Inferior parietal cortex (tissue), 1 donor: Measurements from ENCODE around the gene ZNF213.

Experiments
- DNase-seq: peaks from one replicate; pipeline ENCODE4 v3.0.0-alpha.2; 2016; ENCODE audit errors: extremely low spot score

The ZNF213 gene

DNA sequence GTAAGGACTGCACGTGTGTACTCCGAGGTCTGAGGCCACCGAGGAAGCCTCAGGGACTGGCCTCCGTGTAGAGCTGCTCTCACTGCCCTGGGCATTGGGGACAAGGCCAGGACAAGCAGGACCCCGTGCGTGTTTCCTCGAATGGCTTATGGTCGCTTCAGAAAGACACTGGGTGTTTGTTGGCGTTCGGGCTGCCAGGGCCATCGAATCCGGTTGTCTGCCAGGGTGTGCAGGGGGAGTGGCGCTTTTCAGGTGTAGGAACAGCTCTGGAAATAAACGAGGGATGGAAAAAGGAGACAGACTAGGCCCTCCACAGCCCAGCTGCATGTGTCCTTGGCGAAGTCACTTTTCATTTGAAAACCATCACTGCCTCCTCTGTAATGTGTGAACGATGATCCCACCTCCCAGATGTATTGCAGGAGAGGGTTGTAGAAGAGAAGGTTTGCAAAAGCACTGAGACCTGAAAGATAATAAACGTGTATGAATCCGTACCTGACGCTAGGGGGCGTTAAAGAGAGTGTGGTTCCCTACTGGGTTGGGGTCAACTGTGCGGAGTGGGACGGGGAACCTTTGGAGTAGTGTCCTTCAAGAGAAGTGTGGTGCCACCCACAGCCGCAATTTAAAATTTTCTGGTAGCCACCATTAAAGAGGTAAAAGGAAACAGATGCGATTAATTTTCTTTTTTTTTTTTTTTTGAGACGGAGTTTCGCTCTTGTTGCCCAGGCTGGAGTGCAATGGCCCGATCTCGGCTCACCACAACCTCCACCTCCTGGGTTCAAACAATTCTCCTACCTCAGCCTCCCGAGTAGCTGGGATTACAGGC, 33.6 kb upstream of the ZNF213 start:
- DNase-seq = peak; percentile 19

DNA sequence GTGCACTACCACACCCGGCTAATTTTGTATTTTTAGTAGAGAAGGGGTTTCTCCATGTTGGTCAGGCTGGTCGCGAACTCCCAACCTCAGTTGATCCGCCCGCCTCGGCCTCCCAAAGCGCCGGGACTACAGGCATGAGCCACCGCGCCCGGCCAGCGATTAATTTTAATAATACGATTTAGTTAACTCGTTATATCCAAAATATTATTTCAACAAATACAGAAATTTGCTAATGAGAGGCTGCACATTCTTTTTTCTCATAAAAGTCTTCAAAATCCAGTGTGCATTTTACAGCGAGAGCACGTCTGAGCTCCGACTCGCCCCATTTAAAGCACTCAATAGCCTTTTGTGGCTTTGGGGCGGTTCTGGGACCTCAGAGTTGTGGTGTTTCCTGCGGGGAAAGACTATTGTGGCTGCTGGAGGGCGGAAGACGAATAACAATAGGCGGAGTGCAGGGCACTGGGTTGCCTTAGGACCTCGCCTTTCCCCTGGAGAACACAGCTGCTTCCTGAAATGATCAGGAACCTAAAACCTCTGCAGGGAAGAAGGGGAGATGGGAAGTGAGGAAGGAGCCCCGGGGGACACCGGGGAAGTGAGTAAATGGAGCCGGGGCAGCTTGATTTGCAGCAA, 32.9 kb upstream of the ZNF213 start:
- no peak for DNase-seq

DNA sequence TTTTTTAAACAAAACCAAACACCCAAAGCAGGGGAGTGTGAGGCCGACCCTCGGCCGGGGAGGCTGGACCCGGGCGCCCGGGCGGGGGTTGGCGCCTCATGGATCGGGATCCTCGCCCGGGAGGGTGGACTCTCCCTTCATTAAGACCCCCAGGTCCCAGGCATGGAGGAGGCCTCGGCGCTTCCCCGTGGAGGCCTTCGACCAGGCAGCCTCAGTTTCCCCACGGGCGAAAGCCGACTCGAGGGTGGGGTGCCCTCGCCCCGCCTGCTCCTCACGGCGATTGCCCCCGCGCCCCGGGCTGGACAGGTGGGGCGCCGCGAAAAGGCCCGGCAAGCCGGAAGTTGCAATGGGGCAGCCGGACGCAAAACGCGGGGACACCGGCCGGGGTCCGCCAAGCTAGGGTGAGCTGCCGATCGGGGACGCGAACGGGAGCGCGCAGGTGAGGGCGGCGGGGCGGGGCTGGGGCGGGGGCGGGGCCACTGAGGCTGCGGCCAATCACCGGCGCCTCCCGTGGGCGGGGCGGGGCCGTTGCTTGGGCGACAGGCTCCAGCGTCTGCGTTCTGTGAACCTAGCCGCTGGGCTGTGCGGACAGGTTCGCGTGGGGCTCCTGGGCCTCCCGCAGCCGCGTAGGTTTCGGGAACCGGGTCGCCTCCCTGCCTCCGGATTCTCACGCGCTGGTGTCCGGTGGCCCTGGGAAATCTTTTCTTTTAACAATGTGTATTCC, 28.5 kb upstream of the ZNF213 start:
- DNase-seq = peak; percentile 76

DNA sequence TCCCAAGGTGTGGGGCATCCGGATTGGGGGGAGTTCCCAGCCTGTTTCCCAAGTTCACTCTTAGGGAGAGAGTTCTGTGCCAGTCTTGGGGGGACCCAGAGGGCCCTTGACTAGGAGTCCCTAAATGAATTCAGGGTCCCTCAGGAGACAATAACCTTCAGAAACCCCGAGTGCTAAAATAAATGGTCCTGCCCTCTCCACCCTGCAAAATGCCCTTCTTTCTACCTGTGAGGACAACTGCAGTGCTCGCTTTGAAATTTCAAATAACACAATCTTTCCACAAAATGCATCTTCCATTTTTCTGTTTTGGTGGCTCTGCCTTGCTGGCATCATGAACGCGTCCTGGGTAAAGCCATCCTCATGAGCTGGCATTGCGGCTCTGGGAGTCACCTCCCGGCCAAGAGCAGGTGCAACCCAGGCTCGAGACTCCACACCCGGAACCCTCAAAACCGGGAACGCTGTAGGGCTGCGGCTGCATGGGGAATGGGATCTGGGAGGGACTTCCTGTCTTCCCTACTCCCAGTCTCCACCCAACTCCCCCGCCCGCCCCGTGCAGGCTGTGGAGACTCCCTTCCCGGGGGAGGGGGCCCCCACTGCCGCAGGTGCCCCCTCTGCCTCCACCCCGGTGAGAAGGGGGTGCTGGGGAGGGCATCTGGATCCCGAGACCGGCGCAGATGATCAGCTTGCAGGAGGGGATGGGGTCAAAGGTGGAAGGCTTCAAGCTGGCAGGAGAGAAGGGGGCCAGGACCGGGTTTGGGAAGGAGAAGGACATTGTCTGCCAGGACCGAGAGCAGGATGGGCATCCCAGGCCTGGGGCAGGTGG, 22.6 kb upstream of the ZNF213 start, which contains the start of gene ZNF205:
Gene ZNF205, plus strand, starts transcription at position 529 of the 823 bp plus-strand sequence. CDS start 845 bp downstream, outside the sequence.
- DNase-seq = peak; percentile 80

DNA sequence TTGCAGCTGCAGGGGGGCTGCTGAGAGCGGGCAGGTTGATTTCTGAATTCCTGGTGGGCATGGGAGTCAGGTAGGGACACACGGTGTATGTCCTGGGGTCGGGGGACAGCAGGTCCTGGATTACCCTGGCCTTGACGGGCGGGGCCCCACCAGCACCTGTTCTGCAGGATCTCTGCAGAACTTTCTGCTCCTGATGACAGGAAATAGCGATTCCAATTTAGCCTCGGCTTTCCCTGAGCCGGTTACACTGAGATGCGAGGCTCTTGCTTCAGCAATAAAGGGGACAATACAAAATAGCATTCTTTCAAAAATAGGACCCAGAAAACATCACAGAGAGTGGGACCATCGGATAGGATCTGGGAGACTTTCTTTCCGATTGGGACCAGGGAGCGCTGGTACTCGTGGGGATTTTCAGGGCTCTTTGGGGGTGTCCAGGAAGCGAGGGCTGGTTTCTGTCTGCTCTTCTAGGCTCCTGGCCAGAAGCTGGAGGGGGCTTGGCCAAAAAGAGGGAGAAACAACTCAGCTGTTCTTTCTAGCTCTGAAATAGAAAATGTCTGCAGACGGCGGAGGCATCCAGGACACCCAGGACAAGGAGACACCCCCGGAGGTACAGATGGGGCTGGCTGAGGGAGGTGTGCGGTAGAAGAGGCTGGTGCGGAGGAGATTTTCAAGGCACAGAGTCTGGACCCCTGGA, 21.8 kb upstream of the ZNF213 start:
- no peak for DNase-seq

DNA sequence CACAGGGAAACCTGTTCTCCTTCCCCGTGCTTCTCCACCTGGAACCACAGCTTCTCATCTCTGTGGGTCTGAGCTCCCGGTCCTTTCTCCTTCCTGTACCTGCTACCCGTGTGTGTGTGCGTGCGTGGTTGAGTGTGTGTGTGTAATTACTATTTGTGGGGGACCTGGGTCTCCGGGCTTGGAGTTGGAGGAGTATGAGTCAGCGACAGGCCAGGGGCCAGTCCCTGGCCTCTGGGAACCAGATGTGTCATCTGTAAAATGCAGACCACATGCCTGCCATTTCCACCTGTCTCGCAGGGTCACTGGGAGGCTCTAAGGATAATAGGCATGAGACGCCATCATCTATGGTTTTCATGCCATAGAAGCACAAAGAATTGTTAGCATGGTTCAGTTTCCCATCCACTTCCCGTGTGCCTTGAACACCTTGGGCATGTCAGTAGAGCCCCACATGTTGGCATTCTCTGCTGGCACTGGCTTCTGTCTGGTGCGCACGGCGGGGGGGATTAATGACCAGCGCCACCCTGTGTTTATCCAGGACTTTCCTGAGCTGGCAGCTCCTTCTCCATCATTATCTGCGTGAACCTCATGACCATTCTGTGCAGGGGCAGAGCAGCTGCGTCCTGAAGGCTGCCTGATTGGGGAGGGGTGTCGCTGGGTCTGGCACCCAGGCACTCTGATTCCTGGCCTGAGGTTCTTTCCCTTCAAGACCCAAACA, 20.9 kb upstream of the ZNF213 start:
- DNase-seq = no peak

DNA sequence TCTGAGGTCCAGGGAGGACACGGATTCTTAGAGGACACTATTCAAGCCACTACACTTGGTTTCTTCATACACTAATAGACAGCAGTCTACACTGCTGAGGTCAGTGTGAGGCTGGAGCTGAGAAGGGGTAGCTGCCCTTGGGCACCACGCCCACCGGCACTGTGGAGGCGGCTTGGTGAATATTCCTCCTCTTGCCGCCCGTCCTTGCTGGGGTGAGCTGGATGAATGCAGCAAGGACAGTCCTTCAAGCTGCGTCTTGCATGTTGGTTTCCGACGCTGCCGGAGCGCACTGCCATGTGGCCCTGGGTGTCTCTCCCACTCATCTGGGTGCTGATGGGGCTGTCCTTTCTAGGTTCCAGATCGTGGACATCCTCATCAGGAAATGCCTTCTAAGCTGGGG, 19.8 kb upstream of the ZNF213 start:
- no peak for DNase-seq

DNA sequence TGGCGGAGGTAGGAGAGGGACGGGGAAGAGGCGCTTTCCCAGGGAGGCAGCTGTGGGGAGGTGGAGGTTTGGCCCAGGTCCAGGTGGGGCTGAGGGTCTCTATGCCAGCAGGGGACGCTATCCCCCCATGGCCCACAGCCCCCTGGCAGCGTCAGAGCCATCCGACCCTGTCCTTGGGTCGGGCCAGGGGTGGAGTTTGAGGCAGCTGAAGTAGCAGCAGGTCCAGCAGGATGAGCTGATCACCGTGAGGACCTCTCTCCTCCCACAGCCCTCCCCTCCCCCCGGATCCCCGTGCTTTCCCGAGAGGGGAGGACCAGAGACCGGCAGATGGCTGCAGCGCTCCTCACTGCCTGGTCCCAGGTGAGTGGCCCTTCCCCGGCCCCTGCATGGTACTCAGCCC, 19.3 kb upstream of the ZNF213 start:
- DNase-seq = no peak

DNA sequence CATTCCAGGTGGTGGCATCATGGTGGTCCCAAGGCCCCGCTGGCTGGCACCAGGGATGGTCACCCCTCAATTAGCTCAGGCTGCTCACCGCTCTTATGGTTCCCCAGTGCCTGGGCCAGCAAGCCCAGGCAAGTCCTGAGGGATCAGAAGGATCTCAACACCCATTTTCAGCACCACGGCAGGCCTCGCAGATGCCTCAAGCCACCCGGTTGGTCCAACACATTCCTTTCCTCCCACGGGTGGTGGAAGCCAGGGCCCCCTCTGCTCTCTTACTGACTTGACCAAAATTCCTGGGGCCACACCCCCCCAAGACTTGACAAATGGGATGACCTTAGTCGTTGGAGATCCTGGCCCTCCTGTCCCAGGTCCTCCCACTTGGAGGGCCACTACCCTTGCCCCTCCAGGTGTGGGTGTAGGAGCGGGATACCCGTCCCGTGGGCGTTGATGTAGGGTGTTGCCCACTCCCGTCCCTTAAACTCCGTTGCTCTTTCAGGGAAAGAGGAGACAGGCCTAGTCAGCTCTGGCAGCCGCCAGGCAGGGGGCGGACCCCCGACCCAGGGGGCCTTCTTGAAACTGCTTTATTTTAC, 16.5 kb upstream of the ZNF213 start:
- DNase-seq = no peak

DNA sequence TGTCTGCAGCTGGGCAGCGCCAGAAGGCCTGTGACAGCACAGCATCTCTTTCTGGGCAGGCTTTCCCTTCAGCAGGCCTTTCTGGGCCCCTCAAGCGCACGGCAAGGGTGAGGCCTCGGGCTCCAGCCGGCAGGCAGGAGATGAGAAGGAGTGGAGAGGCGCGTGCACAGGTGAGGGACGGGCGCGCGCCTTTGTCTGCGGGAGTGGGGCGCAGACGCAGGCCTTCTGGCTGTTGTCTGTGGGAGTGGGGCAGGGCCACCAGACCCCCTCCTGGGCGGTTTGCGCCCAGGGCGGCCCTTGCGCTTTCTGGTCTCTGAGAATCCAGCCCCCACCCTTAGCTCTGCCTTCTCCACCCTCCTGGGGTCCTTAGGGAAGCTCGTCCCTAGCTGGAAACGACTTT, 16.0 kb upstream of the ZNF213 start:
- no peak for DNase-seq

DNA sequence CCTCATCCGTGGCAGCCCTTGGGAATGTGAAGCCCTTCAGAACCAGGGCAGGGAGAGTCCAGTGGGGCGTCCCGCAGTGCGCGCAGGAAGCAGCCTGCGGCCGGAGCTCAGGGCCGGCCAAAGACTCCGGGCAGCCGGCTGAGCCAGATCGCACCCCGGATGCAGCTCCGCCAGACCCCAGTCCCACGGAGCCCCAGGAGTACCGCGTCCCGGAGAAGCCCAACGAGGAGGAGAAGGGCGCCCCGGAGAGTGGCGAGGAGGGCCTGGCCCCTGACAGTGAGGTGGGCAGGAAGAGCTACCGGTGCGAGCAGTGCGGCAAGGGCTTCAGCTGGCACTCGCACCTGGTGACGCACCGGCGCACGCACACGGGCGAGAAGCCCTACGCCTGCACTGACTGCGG, 15.5 kb upstream of the ZNF213 start:
- DNase-seq = no peak

DNA sequence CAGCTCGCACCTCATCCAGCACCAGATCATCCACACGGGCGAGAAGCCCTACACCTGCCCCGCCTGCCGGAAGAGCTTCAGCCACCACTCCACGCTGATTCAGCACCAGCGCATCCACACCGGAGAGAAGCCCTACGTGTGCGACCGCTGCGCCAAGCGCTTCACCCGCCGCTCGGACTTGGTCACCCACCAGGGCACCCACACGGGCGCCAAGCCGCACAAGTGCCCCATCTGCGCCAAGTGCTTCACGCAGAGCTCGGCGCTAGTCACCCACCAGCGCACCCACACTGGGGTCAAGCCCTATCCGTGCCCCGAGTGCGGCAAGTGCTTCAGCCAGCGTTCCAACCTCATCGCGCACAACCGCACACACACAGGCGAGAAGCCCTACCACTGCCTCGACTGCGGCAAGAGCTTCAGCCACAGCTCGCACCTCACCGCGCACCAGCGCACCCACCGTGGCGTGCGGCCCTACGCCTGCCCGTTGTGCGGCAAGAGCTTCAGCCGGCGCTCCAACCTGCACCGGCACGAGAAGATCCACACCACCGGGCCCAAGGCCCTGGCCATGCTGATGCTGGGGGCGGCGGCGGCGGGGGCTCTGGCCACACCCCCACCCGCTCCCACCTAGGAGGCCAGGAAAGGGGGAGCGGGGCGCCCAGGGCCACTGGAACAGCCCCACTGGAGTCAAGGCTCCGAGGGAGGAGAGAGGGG, 15.0 kb upstream of the ZNF213 start:
- no peak for DNase-seq

DNA sequence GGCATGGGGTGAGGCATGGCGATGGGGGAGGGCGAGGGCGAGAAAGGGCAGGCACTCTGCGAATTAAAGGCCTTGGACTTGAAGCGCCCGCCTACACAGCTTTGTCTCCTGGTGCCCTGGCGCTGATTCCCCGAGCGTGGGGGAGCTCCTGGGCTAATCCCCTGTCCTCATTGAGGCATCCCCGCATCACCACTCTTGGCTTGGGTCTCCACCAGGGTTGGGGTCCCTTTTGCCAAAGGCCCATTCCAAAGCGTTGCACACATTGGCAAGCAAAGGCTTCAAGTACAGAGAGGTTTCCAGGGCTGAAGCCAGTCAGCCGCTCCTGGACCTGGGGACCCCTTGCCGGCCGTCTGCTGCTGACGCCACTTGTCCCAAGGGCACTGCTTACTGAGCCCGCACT, 14.4 kb upstream of the ZNF213 start:
- no peak for DNase-seq

DNA sequence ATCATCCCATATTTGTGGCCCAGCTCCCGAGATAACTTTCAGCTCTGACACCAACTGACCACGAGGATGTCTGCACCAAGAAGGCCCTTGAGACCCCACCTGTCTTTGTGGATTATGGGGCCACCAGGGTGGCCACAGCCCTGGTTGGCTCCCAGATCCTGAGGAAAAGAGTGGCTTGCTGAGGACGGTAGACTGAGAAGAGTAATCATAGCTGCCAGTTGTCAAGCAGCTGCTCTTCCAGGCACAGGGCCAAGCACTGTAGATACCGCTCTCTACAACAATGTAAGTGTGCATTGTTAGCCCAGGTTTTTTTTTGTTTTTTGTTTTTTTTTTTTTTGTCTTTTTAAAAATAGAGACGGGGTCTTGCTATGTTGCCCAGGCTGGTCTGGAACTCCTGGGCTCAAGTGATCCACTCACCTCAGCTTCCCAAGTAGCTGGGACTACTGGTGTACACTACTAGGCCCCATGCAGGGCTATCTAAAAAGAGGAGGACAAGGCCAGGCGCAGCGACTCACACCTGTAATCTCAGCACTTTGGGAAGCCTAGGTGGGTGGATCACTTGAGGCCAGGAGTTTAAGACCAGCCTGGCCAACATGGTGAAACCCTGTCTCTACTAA, 12.9 kb upstream of the ZNF213 start:
- DNase-seq = no peak

DNA sequence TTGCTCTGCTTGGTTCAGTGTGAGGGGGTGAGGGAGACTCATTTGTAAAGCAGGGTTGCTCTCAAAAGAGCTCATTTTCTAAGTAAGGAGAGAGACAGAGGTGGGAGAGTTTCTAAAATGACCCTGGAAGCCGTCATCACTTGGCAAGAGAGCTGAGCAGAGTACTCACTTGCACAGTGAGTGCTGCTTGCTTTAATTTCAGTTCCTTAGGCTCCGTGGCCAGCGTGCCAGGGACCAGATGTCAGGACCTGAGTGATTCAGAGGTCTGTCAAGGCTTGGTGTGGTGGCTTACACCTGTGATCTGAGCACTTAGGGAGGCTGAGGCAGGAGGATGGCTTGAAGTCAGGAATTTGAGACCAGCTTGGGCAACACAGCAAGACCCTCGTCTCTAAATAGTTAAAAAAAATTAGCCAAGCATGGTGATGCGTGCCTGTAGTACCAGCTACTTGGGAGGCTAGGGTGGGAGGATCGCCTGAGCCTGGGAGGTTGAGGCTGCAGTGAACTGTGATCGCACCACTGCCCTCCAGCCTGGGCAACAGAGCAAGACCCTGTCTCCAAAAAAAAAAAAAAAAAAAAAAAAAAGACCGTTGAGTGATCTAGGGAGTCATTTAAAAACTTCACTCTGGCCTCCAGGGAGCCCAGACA, 11.8 kb upstream of the ZNF213 start:
- DNase-seq = no peak

DNA sequence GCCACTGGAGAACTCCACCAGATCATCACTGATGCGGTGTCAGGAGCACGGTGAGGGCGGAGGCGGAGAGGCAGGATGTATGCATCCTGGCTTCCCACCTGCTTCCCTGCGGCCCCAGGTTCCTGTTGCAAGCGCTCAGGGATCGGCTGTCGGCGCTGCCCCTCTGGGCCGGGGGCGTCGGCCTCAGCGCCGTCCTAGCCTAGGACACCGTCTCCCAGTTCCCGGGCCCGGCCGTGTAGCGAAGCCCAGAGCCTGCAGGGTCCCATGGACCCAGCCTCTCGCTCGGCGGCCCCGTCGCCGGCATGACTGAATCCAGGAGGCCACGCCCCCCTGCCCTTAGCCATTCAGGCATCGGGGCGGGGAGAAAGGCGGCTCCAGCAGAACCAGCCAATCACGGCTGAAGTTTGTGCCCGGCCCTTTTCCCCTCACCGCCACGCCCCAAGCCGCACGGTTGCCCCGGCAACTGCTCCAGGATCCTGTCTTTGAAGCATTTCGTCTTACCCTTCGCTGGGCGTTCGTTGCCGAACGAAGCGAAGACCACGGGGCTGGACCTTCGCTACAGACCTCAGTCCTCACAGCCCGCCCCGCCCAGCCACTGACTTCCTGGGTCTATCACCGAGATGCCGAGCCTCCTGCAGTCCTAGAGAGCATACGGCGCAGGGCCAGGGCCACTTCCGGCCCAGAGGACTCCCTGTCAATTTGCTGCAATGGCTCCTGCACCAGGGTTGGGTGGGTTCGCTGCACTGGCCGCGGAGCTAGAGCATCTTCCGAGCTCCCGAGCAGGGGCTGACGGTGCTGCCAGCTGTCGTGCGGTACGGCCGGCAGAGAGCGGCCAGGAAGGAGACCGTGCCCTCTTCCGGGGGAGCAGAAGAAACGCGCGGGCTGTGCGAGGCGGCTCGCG, 10.6 kb upstream of the ZNF213 start:
- DNase-seq = peak; percentile 92

DNA sequence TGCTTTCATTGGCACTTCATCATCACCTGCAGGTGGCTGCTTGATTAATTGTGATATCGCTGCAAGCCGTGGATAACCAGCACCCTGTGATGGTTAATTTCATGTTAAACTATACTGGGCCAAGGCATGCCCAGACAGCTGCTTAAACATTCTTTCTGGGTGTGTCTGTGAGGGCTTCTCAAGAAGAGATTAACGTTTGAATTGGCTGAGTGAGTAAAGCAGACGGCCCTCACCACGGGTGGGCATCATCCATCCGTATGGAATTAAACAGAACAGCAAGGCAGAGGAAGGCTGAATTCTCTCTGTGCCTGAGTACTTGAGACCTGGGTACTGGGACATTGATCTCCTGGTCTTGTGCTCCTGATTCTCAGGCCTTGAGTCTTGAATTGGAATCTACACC, 7.1 kb upstream of the ZNF213 start:
- DNase-seq = no peak
